ENCODE data around the gene RUVBL1.
A peak's percentile ranks its signal among the peaks of the same experiment; 100 is the strongest.

The RUVBL1 gene

DNA sequence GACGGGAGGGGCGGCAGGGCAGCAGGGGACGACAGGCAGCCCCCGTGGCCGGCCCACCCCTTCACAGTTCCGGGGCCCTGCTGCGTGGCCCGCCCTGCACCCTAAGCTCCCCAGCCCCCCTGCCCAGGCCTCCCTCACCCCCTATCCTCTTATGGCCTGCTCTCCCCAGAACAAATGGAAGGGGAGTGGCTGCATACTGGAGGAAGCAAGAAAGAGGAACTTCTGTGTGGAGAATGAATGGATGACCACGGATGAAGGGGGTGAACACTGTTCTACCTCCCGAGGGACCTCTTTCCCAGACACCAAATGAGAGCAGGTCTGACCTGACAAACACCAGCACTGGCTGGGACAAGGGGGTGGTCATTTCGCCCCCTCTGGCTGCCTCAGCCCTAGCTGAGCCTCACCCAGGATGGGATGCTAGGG is 46.4 kb downstream of the RUVBL1 start:
- peak overlapping the region in 7 of 11 experiments; percentile 7 to 48 (median 32); a peak in 6 of 22 replicates for H3K9ac ChIP-seq
- peak overlapping the region in 2 of 11 experiments; percentile 19 to 53; a peak in 3 of 22 replicates for H3K27ac ChIP-seq
- H3K4me3 ChIP-seq: peak overlapping the region in 6 of 10 experiments; percentile 4 to 57 (median 33); a peak in 8 of 20 replicates
- peaks cover 49 to 99% (median 89%) of the 10 kb centered on the region in 11 experiments; a peak in 21 of 22 replicates for H4K20me1 ChIP-seq
- peaks cover 25 to 59% (median 36%) of the 10 kb centered on the region in 10 experiments for H3K4me1 ChIP-seq
- H3K27me3 ChIP-seq: peaks cover 16 to 40% (median 32%) of the 10 kb centered on the region in 11 experiments
- no peaks in the 10 kb centered on the region for H3K9me3 ChIP-seq (replicated peaks in 1 of 11)
- H3K36me3 ChIP-seq: peaks cover 31 to 78% (median 63%) of the 10 kb centered on the region in 11 experiments
- H3K4me2 ChIP-seq: peak overlapping the region; percentile 74 to 93 (median 85)
- no peak for TF ChIP-seq Cebpa-rat (IDR thresholded peaks at IDR 0.05)

DNA sequence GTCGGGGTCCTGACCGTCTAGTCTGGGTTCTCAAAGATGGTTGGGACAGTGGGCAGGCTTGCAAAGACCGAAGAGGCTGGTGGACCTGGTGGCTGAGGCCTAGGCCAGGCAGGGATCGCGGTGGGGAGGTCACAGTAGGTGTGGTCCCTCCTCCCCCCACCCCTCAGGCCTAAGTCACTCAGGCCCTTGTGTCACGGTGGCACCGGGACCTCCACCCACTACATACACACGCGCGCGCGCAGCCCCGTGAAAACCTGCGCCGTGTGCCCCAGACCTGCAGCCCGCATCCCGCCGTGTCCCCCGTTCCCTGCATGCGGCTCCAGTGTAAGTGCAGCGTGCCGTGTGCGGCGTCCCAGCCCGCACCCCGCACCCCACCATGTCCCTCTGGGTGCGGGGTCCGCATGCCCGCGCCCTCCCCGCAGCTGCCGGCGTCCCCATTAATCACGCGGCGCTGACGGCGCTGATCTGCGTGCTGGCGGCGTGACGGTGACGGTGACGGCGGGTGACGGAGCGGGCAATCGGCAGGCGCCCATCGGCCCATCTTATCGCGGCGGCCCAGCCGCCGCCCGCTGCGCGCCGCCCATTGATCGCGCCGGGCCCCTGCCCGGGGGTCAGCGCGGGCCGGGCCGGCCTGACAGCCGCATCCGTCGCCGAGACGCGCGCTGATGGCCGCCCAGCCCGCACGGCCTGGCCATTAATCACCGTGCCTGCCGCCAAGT is 47.0 kb downstream of the RUVBL1 start:
- H3K4me3 ChIP-seq: peak overlapping the region in 7 of 10 experiments; percentile 4 to 57 (median 39); a peak in 8 of 20 replicates
- peak overlapping the region; percentile 74 to 93 (median 85) for H3K4me2 ChIP-seq
- peaks cover 54 to 99% (median 90%) of the 10 kb centered on the region in 11 experiments; a peak in 21 of 22 replicates for H4K20me1 ChIP-seq
- H3K27ac ChIP-seq: no peak overlapping the region
- H3K9ac ChIP-seq: peak overlapping the region in 6 of 11 experiments; percentile 0 to 48 (median 38); a peak in 5 of 22 replicates
- H3K36me3 ChIP-seq: peaks cover 31 to 78% (median 63%) of the 10 kb centered on the region in 11 experiments
- H3K27me3 ChIP-seq: peaks cover 16 to 40% (median 32%) of the 10 kb centered on the region in 11 experiments
- peaks cover 25 to 59% (median 38%) of the 10 kb centered on the region in 10 experiments for H3K4me1 ChIP-seq
- TF ChIP-seq Cebpa-rat (IDR thresholded peaks at IDR 0.05): no peak
- no peaks in the 10 kb centered on the region for H3K9me3 ChIP-seq (replicated peaks in 1 of 11)

- Histone ChIP-seq H3K9ac (peak overlapping the region in 10 of 11 experiments; percentile 30 to 48 (median 41); a peak in 13 of 22 replicates), H3K27ac (no peak overlapping the region; a peak in 1 of 22 replicates), H3K4me1 (peaks cover 25 to 59% (median 38%) of the 10 kb centered on the region in 10 experiments), H3K9me3 (replicated peaks in 1 of 11) (no peaks in the 10 kb centered on the region), H3K36me3 (peaks cover 38 to 78% (median 63%) of the 10 kb centered on the region in 11 experiments), H3K4me3 (peak overlapping the region; percentile 8 to 57 (median 44); a peak in 18 of 20 replicates), H4K20me1 (peaks cover 63 to 100% (median 93%) of the 10 kb centered on the region in 11 experiments; a peak in 21 of 22 replicates), H3K27me3 (peaks cover 16 to 40% (median 32%) of the 10 kb centered on the region in 11 experiments), H3K4me2 (peak overlapping the region; percentile 74 to 93 (median 85))
- TF ChIP-seq Cebpa-rat (IDR thresholded peaks at IDR 0.05): no peak
Measured at GRCh38 chr3:128075522-128076482, 47.8 kb downstream of the RUVBL1 start.

- H3K9me3 ChIP-seq (replicated peaks in 1 of 11): no peaks in the 10 kb centered on the region
- H3K9ac ChIP-seq: no peak overlapping the region
- H3K4me2 ChIP-seq: peak overlapping the region in 10 of 11 experiments; percentile 74 to 93 (median 86); a peak in 11 of 22 replicates
- peaks cover 71 to 100% (median 100%) of the 10 kb centered on the region in 11 experiments; a peak in 21 of 22 replicates for H4K20me1 ChIP-seq
- H3K4me3 ChIP-seq: no peak overlapping the region
- TF ChIP-seq Cebpa-rat (IDR thresholded peaks at IDR 0.05): no peak
- H3K27ac ChIP-seq: no peak overlapping the region
- H3K4me1 ChIP-seq: peaks cover 25 to 54% (median 38%) of the 10 kb centered on the region in 10 experiments
- peaks cover 16 to 40% (median 32%) of the 10 kb centered on the region in 11 experiments for H3K27me3 ChIP-seq
- H3K36me3 ChIP-seq: peaks cover 42 to 78% (median 63%) of the 10 kb centered on the region in 11 experiments
Measured at GRCh38 chr3:128074851-128075521, 48.6 kb downstream of the RUVBL1 start.

DNA sequence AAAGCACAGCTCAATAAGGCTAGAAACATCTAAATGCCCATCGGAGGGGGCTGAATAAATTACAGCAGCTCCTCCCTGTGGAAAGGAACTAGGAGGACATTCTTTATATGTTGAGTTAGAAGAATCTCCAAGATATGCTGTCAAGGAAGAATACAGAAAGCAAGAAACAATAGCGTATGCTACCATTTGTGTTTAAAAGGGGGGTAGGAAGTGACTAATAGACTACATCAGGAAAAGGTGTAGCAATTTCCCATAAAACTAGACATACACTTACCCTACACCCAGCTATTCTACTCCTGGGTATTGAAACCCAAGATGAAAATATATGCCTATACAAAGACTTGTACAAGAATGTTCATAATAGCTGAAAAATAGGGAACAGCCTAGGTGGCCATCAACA is 49.8 kb downstream of the RUVBL1 start:
- H3K9ac ChIP-seq: no peak overlapping the region
- peaks cover 25 to 54% (median 38%) of the 10 kb centered on the region in 10 experiments for H3K4me1 ChIP-seq
- H3K9me3 ChIP-seq (replicated peaks in 1 of 11): no peaks in the 10 kb centered on the region
- peaks cover 79 to 100% (median 100%) of the 10 kb centered on the region in 11 experiments; a peak in 21 of 22 replicates for H4K20me1 ChIP-seq
- no peak overlapping the region for H3K4me3 ChIP-seq
- peaks cover 43 to 78% (median 63%) of the 10 kb centered on the region in 11 experiments for H3K36me3 ChIP-seq
- H3K4me2 ChIP-seq: peak overlapping the region in 4 of 11 experiments; percentile 1 to 23 (median 4); a peak in 1 of 22 replicates
- H3K27ac ChIP-seq: no peak overlapping the region
- H3K27me3 ChIP-seq: peaks cover 16 to 36% (median 32%) of the 10 kb centered on the region in 11 experiments
- no peak for TF ChIP-seq Cebpa-rat (IDR thresholded peaks at IDR 0.05)

- no peak overlapping the region for H3K9ac ChIP-seq
- TF ChIP-seq Cebpa-rat (IDR thresholded peaks at IDR 0.05): no peak
- H4K20me1 ChIP-seq: peaks cover 85 to 100% (median 100%) of the 10 kb centered on the region in 11 experiments; a peak in 21 of 22 replicates
- H3K36me3 ChIP-seq: peaks cover 48 to 78% (median 63%) of the 10 kb centered on the region in 11 experiments
- peaks cover 25 to 54% (median 38%) of the 10 kb centered on the region in 10 experiments for H3K4me1 ChIP-seq
- no peak overlapping the region for H3K27ac ChIP-seq
- no peak overlapping the region for H3K4me3 ChIP-seq
- no peaks in the 10 kb centered on the region for H3K9me3 ChIP-seq (replicated peaks in 1 of 11)
- peak overlapping the region in 4 of 11 experiments; percentile 1 to 23 (median 4); a peak in 2 of 22 replicates for H3K4me2 ChIP-seq
- peaks cover 16 to 32% (median 30%) of the 10 kb centered on the region in 11 experiments for H3K27me3 ChIP-seq
Measured at GRCh38 chr3:128073185-128073725, 50.4 kb downstream of the RUVBL1 start.

DNA sequence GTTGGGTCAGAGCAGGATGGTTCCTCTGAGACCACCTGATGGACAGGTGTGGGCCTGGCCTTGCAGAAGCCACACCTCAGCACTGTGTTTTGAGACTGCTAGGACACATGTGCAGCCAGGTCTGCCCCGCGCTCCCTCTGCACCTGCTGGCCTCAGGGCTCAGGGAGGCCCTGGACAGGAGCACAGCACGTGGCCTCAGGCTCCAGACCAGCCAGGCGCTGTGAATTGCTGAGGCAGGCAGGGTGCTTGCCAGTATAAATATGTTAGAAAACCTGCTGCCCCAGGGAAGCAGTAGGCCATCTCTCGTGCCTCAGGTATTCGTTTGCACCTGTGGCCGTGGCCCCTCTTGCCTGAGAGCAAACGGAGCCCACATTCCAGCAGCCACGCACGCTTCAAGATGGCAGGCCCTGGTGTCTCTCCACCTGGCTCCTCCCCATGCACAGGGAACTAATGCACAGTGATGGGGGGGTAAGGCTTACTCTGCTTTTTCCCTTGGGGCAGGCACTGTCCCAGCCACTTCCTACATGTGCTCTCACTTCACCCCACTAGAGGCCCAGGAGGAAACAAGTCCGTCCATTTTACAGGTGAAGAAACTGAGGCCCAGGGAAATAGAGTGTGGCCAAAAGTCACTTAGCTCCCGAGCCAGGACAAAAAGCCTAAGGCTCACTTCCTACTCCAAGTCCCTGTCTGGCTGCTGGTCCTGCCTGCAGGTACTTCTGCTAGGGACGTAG is 51.0 kb downstream of the RUVBL1 start:
- Histone ChIP-seq H3K9ac (0 out of 22 replicates have a peak overlapping the region, but pooled peaks of 1 of the 11 experiments have one; percentile 24), H3K4me2 (peak overlapping the region in 1 of 11 experiments; percentile 6; a peak in 1 of 22 replicates), H3K27ac (no peak overlapping the region), H3K4me3 (no peak overlapping the region), H3K36me3 (peaks cover 54 to 80% (median 63%) of the 10 kb centered on the region in 11 experiments), H3K4me1 (peaks cover 20 to 49% (median 32%) of the 10 kb centered on the region in 10 experiments), H3K27me3 (peaks cover 16 to 26% (median 23%) of the 10 kb centered on the region in 11 experiments), H4K20me1 (peaks cover 87 to 100% (median 100%) of the 10 kb centered on the region in 11 experiments; a peak in 21 of 22 replicates), H3K9me3 (replicated peaks in 1 of 11) (no peaks in the 10 kb centered on the region)
- no peak for TF ChIP-seq Cebpa-rat (IDR thresholded peaks at IDR 0.05)

Measured in BLaER1 treated with 17β-estradiol and CSF1 and Interleukin-3, amounts not matched to agents 10 nM and 100 nM (cell line).